ENCODE data around the gene MTRF1. TPM values are rescaled to one million over a fixed set of nuclear protein-coding genes. Genes with fewer than 3 reads are reported as not detected.

Gene MTRF1
- total RNA-seq, 2 donors from 2014 or later, result 15.0 to 15.4 TPM

DNA sequence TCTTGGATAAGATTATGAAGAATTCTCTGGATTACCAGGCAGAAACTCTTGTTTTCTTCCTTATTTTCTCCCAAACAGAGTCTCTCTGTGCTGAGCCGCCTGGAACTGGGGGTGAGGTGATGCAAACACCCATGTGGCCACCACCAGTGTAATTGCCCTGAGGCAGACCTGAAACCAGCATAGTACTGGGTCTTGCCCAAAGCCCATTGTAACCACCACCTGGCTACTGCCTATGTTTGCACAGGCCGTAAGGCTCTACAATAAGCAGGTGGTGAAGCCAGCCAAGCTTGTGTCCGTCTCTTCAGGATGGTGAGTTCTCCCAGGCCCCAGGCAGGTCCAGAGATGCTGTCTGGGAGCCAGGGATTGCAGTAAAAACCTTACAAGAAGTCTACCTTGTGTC lies 50.1 kb downstream of the MTRF1 start:
- Mint-ChIP-seq H3K9me3 (peaks cover 36% of the 10 kb centered on the region), H3K4me1 (no peaks in the 10 kb centered on the region), H3K4me3 (no peak overlapping the region), H3K27ac (no peak overlapping the region), H3K27me3 (ENCODE audit: insufficient read depth) (no peaks in the 10 kb centered on the region), H3K36me3 (ENCODE audit: low read depth) (peaks cover 3% of the 10 kb centered on the region)
- Histone ChIP-seq H3K9ac (ENCODE audit: extremely low read depth, low read length, poor library complexity, severe bottlenecking) (no peak overlapping the region), H3K4me3 (ENCODE audit: low read length) (no peak overlapping the region), H3K36me3 (ENCODE audit: control insufficient read depth, insufficient read depth, low read length) (no peaks in the 10 kb centered on the region), H3K9me3 (ENCODE audit: control insufficient read depth, low read length) (peaks cover 17% of the 10 kb centered on the region), H3K27me3 (ENCODE audit: control insufficient read depth, insufficient read depth, low read length, poor library complexity, severe bottlenecking) (no peaks in the 10 kb centered on the region), H3K27ac (ENCODE audit: low read depth, low read length) (no peak overlapping the region), H3K4me1 (ENCODE audit: control insufficient read depth, insufficient read depth, low read length) (no peaks in the 10 kb centered on the region)
- DNase-seq, result no peak
- TF ChIP-seq, protein P1, sequence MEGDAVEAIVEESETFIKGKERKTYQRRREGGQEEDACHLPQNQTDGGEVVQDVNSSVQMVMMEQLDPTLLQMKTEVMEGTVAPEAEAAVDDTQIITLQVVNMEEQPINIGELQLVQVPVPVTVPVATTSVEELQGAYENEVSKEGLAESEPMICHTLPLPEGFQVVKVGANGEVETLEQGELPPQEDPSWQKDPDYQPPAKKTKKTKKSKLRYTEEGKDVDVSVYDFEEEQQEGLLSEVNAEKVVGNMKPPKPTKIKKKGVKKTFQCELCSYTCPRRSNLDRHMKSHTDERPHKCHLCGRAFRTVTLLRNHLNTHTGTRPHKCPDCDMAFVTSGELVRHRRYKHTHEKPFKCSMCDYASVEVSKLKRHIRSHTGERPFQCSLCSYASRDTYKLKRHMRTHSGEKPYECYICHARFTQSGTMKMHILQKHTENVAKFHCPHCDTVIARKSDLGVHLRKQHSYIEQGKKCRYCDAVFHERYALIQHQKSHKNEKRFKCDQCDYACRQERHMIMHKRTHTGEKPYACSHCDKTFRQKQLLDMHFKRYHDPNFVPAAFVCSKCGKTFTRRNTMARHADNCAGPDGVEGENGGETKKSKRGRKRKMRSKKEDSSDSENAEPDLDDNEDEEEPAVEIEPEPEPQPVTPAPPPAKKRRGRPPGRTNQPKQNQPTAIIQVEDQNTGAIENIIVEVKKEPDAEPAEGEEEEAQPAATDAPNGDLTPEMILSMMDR (conservative IDR thresholded peaks at IDR 0.05), result no peak
- WGBS, 2 experiments (ENCODE audit: insufficient coverage in 1 of 2, insufficient read length in 1 of 2), result 91 to 100% methylated on average over 3 of the region's 3 CpGs

DNA sequence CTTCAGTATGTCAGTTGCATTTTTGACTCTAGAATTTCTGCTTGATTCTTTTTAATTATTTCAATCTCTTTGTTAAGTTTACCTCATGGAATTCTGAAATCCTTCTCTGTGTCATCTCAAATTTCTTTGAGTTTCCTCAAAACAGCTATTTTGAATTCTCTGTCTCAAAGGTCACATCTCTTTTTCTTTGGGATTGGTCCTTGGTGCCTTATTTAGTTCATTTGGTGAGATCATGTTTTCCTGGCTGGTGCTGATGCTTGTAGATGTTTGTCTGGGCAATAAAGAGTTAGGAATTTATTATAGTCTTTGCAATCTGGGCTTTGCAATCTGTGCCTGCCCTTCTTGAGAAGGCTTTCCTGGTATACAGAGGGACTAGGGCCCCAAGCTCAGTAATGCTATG lies 50.5 kb downstream of the MTRF1 start:
- Mint-ChIP-seq H3K27ac (no peak overlapping the region), H3K4me1 (no peaks in the 10 kb centered on the region), H3K4me3 (no peak overlapping the region), H3K36me3 (ENCODE audit: low read depth) (peaks cover 3% of the 10 kb centered on the region), H3K9me3 (peaks cover 40% of the 10 kb centered on the region), H3K27me3 (ENCODE audit: insufficient read depth) (no peaks in the 10 kb centered on the region)
- H3K4me1 ChIP-seq (ENCODE audit: control insufficient read depth, insufficient read depth, low read length), result no peaks in the 10 kb centered on the region
- H3K27me3 ChIP-seq (ENCODE audit: control insufficient read depth, insufficient read depth, low read length, poor library complexity, severe bottlenecking), result no peaks in the 10 kb centered on the region
- H3K36me3 ChIP-seq (ENCODE audit: control insufficient read depth, insufficient read depth, low read length), result no peaks in the 10 kb centered on the region
- TF ChIP-seq, protein P1 (conservative IDR thresholded peaks at IDR 0.05), result no peak
- no peak overlapping the region for H3K27ac ChIP-seq (ENCODE audit: low read depth, low read length)
- no peak for DNase-seq
- H3K4me3 ChIP-seq (ENCODE audit: low read length), result no peak overlapping the region
- H3K9ac ChIP-seq (ENCODE audit: extremely low read depth, low read length, poor library complexity, severe bottlenecking), result no peak overlapping the region
- H3K9me3 ChIP-seq (ENCODE audit: control insufficient read depth, low read length), result peaks cover 21% of the 10 kb centered on the region

DNA sequence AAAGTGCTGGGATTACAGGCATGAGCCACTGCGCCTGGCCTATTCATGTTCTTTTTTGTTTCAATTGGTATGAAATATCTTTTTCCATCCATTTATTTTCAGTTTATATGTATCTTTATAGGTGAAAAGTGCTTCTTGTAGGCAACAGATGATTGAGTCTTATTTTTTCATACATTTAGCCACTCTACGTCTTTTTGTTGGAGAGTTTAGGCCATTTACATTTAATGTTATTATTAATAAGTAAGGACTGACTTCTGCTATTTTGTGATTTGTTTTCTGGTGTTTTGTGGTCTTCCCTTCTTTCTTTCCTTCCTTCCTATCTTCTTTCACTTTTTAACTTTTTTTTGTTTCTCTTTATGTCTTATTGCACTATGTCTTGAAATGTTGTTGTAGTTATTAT lies 52.3 kb downstream of the MTRF1 start:
- H3K4me3 ChIP-seq (ENCODE audit: low read length), result no peak overlapping the region
- Mint-ChIP-seq H3K4me1 (no peaks in the 10 kb centered on the region), H3K9me3 (peaks cover 45% of the 10 kb centered on the region), H3K27ac (no peak overlapping the region), H3K27me3 (ENCODE audit: insufficient read depth) (no peaks in the 10 kb centered on the region), H3K4me3 (no peak overlapping the region), H3K36me3 (ENCODE audit: low read depth) (peaks cover 3% of the 10 kb centered on the region)
- no peak overlapping the region for H3K9ac ChIP-seq (ENCODE audit: extremely low read depth, low read length, poor library complexity, severe bottlenecking)
- H3K36me3 ChIP-seq (ENCODE audit: control insufficient read depth, insufficient read depth, low read length), result no peaks in the 10 kb centered on the region
- TF ChIP-seq, protein P1 (conservative IDR thresholded peaks at IDR 0.05), result no peak
- H3K27me3 ChIP-seq (ENCODE audit: control insufficient read depth, insufficient read depth, low read length, poor library complexity, severe bottlenecking), result no peaks in the 10 kb centered on the region
- no peak overlapping the region for H3K27ac ChIP-seq (ENCODE audit: low read depth, low read length)
- WGBS, 2 experiments (ENCODE audit: insufficient coverage in 1 of 2, insufficient read length in 1 of 2), result 60 to 83% methylated on average over 1 of the region's 2 CpGs
- no peak for DNase-seq
- peaks cover 24% of the 10 kb centered on the region for H3K9me3 ChIP-seq (ENCODE audit: control insufficient read depth, low read length)
- no peaks in the 10 kb centered on the region for H3K4me1 ChIP-seq (ENCODE audit: control insufficient read depth, insufficient read depth, low read length)
